ENCODE results near the gene AMN.

The AMN gene

GRCh38 chr14:102930753-102931579, 8.5 kb downstream of the AMN start:
- H3K4me3 ChIP-seq (ENCODE audit: low read depth, low read length) = no peak overlapping the region
- TF ChIP-seq CTCF (IDR thresholded peaks at IDR 0.05; ENCODE audit: borderline replicate concordance, insufficient read depth, low read depth, low read length) = no peak

- H3K4me3 ChIP-seq (ENCODE audit: low read depth, low read length) = no peak overlapping the region
- no peak for TF ChIP-seq CTCF (IDR thresholded peaks at IDR 0.05; ENCODE audit: borderline replicate concordance, insufficient read depth, low read depth, low read length)
These were observed 9.3 kb downstream of the AMN start for GRCh38 chr14:102931580-102932285.

- H3K4me3 ChIP-seq (ENCODE audit: low read depth, low read length) = no peak overlapping the region
- no peak for TF ChIP-seq CTCF (IDR thresholded peaks at IDR 0.05; ENCODE audit: borderline replicate concordance, insufficient read depth, low read depth, low read length)
These were observed 10.2 kb downstream of the AMN start for GRCh38 chr14:102932484-102933248.

GRCh38 chr14:102933618-102934231, 11.3 kb downstream of the AMN start:
- H3K4me3 ChIP-seq (ENCODE audit: low read depth, low read length) = no peak overlapping the region
- no peak for TF ChIP-seq CTCF (IDR thresholded peaks at IDR 0.05; ENCODE audit: borderline replicate concordance, insufficient read depth, low read depth, low read length)

- TF ChIP-seq CTCF (IDR thresholded peaks at IDR 0.05; ENCODE audit: borderline replicate concordance, insufficient read depth, low read depth, low read length) = no peak
These were observed 13.3 kb downstream of the AMN start for GRCh38 chr14:102935756-102936155.

GRCh38 chr14:102937331-102938175, 15.1 kb downstream of the AMN start:
- no peak for TF ChIP-seq CTCF (IDR thresholded peaks at IDR 0.05; ENCODE audit: borderline replicate concordance, insufficient read depth, low read depth, low read length)
- no peak overlapping the region for H3K4me3 ChIP-seq (ENCODE audit: low read depth, low read length)

More at GRCh38 chr14:102935756-102936155, 13.3 kb downstream of the AMN start:
- H3K4me3 ChIP-seq (ENCODE audit: low read depth, low read length) = no peak overlapping the region

Data from GM12875 (cell line).